ENCODE data around the gene QRFP.

The QRFP gene

GRCh38 chr9:130886981-130887380 is 9.6 kb downstream of the QRFP start:
- H3K4me1 ChIP-seq (ENCODE audit: low read length) = no peaks in the 10 kb centered on the region
- no peak overlapping the region for H3K27ac ChIP-seq (ENCODE audit: low read length)
- no peaks in the 10 kb centered on the region for H3K9me3 ChIP-seq (ENCODE audit: insufficient read depth, low read length)
- no peak for TF ChIP-seq EZH2phosphoT487 (IDR thresholded peaks at IDR 0.05; ENCODE audit: low read depth)
- TF ChIP-seq CTCF (IDR thresholded peaks at IDR 0.05; ENCODE audit: low read depth, low read length) = no peak
- no peaks in the 10 kb centered on the region for H4K20me1 ChIP-seq (ENCODE audit: insufficient read depth, low read length)
- no peaks in the 10 kb centered on the region for H3K27me3 ChIP-seq (ENCODE audit: low read depth, low read length)
- no peak overlapping the region for H2AFZ ChIP-seq (ENCODE audit: low read depth, low read length)
- peaks cover 40% of the 10 kb centered on the region for H3K36me3 ChIP-seq (replicated peaks; ENCODE audit: low read depth, low read length)
- H3K9ac ChIP-seq (ENCODE audit: low read length) = no peak overlapping the region
- no peak overlapping the region for H3K4me2 ChIP-seq (ENCODE audit: low read length)
- H3K79me2 ChIP-seq (ENCODE audit: low read length) = no peaks in the 10 kb centered on the region
- no peak overlapping the region for H3K4me3 ChIP-seq (ENCODE audit: low read length)

GRCh38 chr9:130885484-130886375 is 10.9 kb downstream of the QRFP start:
- Histone ChIP-seq H3K4me1 (ENCODE audit: low read length) (no peaks in the 10 kb centered on the region), H3K79me2 (ENCODE audit: low read length) (no peaks in the 10 kb centered on the region), H3K36me3 (replicated peaks; ENCODE audit: low read depth, low read length) (peaks cover 44% of the 10 kb centered on the region), H3K9me3 (ENCODE audit: insufficient read depth, low read length) (no peaks in the 10 kb centered on the region), H3K4me3 (ENCODE audit: low read length) (no peak overlapping the region), H3K27me3 (ENCODE audit: low read depth, low read length) (no peaks in the 10 kb centered on the region), H2AFZ (ENCODE audit: low read depth, low read length) (no peak overlapping the region), H3K9ac (ENCODE audit: low read length) (no peak overlapping the region), H4K20me1 (ENCODE audit: insufficient read depth, low read length) (no peaks in the 10 kb centered on the region), H3K4me2 (ENCODE audit: low read length) (no peak overlapping the region), H3K27ac (ENCODE audit: low read length) (no peak overlapping the region)
- TF ChIP-seq CTCF (IDR thresholded peaks at IDR 0.05; ENCODE audit: low read depth, low read length) (no peak), EZH2phosphoT487 (IDR thresholded peaks at IDR 0.05; ENCODE audit: low read depth) (no peak)

- H3K4me2 ChIP-seq (ENCODE audit: low read length) = no peak overlapping the region
- H2AFZ ChIP-seq (ENCODE audit: low read depth, low read length) = no peak overlapping the region
- H3K9me3 ChIP-seq (ENCODE audit: insufficient read depth, low read length) = no peaks in the 10 kb centered on the region
- H3K27me3 ChIP-seq (ENCODE audit: low read depth, low read length) = no peaks in the 10 kb centered on the region
- H3K4me1 ChIP-seq (ENCODE audit: low read length) = no peaks in the 10 kb centered on the region
- TF ChIP-seq CTCF (IDR thresholded peaks at IDR 0.05; ENCODE audit: low read depth, low read length) = no peak
- TF ChIP-seq EZH2phosphoT487 (IDR thresholded peaks at IDR 0.05; ENCODE audit: low read depth) = no peak
- no peaks in the 10 kb centered on the region for H3K79me2 ChIP-seq (ENCODE audit: low read length)
- no peak overlapping the region for H3K27ac ChIP-seq (ENCODE audit: low read length)
- no peak overlapping the region for H3K4me3 ChIP-seq (ENCODE audit: low read length)
- H3K9ac ChIP-seq (ENCODE audit: low read length) = no peak overlapping the region
- no peaks in the 10 kb centered on the region for H4K20me1 ChIP-seq (ENCODE audit: insufficient read depth, low read length)
- H3K36me3 ChIP-seq (replicated peaks; ENCODE audit: low read depth, low read length) = peaks cover 48% of the 10 kb centered on the region
These were observed 11.8 kb downstream of the QRFP start for GRCh38 chr9:130884542-130885483.

DNA sequence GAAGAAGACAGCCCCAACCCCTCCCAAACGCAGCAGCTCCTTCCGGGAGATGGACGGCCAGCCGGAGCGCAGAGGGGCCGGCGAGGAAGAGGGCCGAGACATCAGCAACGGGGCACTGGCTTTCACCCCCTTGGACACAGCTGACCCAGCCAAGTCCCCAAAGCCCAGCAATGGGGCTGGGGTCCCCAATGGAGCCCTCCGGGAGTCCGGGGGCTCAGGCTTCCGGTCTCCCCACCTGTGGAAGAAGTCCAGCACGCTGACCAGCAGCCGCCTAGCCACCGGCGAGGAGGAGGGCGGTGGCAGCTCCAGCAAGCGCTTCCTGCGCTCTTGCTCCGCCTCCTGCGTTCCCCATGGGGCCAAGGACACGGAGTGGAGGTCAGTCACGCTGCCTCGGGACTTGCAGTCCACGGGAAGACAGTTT is 12.5 kb downstream of the QRFP start:
- no peaks in the 10 kb centered on the region for H3K9me3 ChIP-seq (ENCODE audit: insufficient read depth, low read length)
- no peak overlapping the region for H3K27ac ChIP-seq (ENCODE audit: low read length)
- peaks cover 55% of the 10 kb centered on the region for H3K36me3 ChIP-seq (replicated peaks; ENCODE audit: low read depth, low read length)
- no peak overlapping the region for H3K9ac ChIP-seq (ENCODE audit: low read length)
- no peaks in the 10 kb centered on the region for H3K4me1 ChIP-seq (ENCODE audit: low read length)
- H3K27me3 ChIP-seq (ENCODE audit: low read depth, low read length) = no peaks in the 10 kb centered on the region
- H3K4me2 ChIP-seq (ENCODE audit: low read length) = no peak overlapping the region
- TF ChIP-seq EZH2phosphoT487 (IDR thresholded peaks at IDR 0.05; ENCODE audit: low read depth) (no peak), CTCF (IDR thresholded peaks at IDR 0.05; ENCODE audit: low read depth, low read length) (no peak)
- no peaks in the 10 kb centered on the region for H4K20me1 ChIP-seq (ENCODE audit: insufficient read depth, low read length)
- H2AFZ ChIP-seq (ENCODE audit: low read depth, low read length) = no peak overlapping the region
- no peak overlapping the region for H3K4me3 ChIP-seq (ENCODE audit: low read length)
- no peaks in the 10 kb centered on the region for H3K79me2 ChIP-seq (ENCODE audit: low read length)
